Measurements from ENCODE around the gene MPHOSPH9.

The MPHOSPH9 gene

DNA sequence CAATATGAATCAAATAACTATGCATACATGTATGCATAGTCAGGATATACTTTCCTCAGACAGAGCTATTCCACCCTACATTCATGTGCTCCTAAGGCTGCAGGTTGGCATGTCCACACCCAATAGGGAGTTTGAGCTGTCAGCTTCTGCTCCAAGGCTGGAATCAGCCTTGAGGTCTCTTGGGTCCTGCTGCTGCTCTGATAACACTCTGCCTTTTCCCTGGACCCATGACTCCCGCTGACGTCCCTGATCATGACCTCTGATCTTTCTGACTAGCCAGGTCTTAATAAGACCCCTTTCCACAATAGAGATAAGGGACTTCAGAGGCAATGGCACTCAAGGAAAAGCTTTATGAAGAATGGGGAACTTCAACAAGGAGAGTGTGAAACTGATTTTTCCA is 87.7 kb downstream of the MPHOSPH9 start:
- DNase-seq: no peak

DNA sequence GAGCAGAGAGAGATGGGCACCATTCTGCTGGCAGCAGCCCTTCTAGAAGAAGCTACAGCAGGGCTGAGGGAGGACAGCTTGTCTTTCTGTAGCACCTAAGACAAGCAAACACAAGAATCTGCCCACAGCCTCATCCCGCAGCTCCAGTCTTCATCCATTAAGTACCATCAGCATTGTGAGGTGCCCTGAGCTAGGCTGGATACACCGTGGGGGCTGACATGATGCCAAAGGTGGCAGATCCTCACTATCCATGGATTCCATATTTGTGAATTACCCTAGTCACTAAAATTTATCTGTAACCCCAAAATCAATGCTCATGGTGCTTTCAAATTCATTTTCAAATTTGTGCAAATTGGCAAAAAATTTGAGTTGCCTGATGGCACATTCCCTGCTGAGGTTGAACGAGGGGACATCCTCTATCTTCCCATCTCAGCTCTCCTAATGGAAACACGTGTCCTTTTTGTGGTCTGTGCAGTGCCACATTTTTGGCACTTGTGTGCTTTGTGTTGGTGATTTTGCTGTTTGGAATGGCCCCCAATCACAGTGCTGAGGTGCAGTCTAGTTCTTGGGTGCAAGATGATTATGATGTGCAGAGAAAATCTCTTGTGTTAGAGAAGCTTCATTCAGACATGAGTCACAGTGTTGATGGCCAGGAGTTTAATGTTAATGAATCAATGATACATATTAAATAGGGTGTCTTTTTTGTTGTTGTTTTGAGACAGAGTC is 89.0 kb downstream of the MPHOSPH9 start:
- no peak for DNase-seq

DNA sequence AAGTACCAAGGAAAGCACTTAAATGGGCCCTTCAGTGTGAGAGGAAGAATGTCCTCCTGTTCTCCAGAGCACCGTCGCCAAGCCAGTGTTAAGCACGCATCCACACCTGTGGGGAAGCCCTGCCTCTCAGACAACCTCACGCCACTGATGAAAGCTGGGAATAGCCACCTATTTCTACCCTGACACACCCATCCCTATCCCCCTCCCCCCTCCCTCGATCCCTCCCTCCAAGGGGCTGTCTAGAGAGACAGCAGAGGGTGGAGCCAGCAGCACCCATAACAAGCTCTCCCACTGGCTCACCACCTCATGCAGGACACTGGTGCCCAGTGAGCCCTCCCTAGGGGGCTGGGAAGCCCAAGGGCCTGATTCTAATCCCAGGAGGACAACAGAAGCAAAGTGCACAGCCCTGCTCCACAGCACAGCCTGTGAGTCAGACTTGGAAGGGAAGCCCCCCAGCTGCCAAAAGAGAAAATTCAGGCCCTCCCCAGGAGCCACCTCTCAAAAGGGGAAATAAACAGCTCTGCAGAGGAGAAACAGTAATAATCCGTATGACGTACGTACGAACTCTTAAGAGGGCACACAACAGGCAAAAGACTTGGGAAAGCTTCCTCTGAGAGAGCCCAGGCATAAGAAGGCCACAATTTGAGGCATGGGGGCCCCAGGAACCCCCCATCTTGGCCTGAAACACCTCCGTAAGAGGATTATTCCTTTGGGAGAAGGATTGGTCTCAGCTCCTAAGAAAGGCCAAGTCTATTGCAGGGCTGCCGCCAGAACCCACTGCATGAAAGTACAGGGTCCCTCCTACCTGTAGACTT is 89.8 kb downstream of the MPHOSPH9 start:
- DNase-seq: peak; percentile 83

DNA sequence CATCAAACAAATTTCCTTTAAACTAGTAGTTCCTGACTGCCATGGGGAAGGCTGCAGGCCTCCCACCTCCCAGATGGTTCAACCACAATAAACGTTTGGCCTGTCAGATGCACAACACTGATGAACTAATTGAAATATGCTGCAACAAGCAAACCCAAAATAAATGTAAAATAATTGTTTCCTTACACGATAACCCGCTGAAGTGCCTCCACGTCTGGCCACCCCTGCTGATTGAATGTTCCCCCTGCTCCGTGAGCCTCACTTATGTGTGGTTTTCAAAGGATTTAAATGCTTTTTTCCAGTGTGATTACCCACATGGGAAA is 90.5 kb downstream of the MPHOSPH9 start:
- no peak for DNase-seq

DNA sequence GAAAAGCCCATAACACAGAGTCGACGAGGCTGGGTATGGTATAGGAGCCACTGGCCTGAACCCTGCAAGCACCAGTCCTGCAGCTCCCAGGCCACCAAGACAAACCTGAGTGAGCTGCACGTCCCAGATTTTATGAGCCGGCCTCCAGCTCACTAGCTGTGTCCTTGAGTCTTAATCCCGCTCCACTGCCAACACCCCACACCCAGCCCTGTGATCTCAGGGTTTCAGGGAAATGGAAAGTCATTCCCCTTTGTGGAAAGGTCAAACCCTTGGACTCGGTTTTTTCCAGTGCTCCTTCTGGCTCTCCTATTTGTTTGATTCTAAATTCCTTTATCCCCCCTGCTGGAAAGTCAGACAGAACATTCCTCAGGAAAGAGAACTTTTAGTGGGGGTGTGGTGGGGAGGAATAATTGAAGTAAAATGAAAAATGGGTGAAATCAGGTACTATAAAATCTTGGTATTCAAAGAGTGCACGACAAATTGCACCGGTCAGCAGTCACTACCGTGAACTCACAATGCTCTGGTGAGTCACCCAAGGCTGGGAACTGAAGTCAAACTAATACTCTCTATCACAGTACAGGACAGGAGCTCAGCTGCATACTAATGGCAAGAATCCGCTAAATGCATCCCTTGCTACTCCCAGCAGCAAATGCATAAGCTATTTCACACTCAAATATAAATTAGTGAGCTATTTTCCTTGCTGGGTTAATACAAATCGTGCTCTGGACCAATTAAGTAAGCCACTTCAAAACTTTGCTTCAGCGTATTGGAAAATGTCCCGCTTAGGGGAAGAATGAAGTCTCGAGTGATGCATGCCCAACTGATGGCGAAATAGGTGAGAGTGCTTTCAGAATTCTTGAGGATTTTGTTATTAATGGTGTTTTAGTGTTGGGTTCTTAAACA is 91.1 kb downstream of the MPHOSPH9 start:
- no peak for DNase-seq

DNA sequence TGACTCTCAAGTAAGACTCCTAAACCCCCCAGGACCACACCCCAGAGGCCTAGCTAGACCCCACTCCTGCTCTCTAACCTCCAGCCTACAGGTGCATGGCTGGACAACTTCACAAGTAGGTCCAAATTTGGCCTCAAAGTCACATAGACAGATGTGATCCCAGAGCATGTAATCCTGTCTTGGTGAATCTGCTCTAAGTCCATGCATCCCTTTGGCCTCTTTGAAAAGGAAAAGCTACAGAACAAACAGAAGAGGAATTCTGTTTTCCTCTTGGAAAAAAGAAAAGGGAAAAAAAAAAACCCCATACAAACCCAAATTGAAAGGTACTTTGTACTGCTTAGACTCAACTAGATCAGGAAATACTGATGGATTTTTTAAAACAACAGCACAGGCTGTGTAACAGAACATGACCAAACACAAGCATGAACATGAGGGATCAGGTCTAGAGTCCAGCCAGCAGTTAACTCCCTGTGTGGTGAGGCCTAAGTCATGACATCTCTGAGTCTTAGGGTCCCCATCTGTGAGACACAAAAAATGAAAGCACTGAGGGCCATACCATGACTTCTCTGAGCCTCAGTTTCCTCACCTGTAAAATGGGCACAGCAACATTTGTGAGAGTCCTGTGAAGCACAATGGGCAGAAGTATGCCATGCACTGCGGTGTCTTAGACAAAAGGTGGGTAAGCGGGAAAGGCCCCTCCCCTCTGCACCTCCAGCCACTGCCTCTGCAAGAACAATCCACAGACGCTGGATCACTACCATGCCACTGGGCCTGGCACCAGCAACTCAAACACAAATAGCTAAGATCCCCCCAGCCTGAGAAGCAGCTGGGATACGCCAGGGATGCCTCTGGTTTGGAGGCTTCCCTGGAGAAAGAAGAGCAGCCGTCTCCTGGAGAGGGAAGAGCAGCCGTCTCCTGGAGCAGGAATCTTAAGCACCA is 92.0 kb downstream of the MPHOSPH9 start:
- no peak for DNase-seq

DNA sequence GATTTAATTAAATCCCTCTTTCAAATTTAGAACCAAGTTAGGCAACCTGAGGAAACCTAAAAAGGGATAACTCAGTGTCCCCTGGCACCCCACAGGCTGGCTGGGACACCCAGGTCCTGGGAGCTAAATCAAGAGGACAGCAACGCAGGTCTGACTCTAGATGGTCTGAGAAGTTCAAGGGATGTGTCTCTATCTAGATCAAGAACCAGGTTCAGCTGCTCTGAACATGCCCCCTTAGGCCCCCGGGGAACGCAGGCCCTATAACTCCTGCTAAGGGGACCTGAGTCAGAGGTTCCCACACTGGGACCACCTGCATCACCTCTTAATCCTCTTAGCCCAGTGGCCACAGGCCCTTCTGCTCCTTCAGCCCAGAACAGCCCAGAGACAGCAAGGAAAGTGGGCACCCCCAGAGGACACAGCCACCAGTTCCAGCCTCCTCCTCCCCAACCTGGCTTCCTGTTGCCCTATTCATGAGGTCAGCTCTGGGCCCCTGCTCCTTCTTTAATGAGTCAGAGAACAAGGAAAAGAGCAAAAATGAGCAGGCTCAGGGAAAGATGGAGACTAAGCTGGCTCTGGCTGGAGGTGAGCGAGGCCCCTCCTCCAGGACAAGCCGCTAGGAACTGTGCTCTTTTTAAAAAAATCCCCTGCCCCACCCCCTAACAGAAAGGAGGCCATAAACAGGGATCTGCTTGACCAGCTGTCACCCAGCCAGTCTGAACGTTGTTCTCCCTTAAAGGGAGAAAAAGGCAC is 92.8 kb downstream of the MPHOSPH9 start:
- no peak for DNase-seq

DNA sequence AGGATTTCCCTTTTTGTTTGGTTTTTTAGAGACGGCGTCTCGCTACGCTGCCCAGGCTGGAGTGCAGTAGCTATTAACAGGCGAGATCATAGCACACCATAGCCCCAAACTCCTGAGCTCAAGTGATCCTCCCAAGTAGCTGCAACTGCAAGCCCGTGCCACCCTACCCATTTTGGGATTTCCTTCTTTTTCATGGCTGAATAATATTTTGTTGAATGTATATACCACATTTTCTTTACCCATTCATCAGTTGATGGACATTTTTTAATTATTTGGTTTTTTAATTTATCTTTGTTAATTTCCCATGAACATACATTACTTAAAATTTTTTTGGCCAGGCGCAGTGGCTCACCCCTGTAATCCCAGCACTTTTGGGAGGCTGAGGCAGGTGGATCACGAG is 97.3 kb downstream of the MPHOSPH9 start:
- no peak for DNase-seq

DNA sequence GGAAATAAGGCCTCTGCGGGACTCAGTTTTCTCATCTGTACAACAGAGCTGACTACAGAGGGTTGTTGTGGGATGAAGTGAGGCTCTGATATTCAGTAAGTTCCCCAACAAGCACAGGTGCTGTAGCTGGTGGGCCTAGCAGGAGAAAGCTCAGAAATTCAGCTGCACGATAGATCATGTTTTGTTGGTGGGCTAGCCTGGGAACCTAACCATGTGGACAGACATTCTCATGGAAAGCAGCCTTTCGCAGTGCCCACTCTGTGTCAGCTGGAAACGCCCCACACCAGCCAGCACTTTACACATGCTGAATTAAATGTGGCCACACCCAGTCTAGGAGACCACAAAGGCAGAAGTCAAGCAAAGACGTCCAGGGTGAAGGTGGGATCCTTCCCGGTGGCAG is 98.1 kb downstream of the MPHOSPH9 start:
- DNase-seq: no peak

DNA sequence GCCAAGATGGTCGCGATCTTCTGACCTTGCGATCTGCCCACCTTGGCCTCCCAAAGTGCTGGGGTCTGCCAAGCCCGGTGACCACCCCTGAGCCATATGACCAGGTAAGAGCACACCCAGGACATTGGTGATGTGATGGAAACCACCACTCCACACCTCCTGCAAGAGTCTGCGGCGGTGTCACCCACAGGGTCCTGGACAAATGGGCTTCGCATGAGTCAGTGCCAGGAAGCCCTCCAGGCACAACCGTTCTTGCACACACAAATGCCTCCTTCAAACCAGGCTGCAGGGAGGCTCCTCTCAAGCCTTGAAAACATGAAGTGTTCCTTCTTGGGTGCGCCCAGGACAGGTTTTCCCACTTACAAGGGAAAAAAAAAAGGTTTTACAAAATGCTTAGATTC is 98.7 kb downstream of the MPHOSPH9 start:
- no peak for DNase-seq

DNA sequence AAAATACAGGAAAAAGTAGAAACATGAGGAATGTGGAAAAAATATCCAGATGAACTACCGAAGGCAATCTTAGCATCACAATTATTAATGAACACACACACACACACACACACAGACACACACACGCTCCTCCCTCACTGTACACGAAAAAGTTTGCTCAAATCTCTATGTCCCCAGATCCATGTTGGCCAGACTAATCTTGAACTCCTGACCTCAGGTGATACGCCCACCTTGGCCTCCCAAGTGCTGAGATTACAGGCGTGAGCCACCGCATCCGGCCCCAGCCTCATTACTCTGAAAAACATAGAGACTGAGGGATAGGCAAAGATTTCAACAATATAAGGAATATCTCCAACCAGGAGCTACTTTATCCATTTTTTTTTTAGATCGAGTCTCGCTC is 99.2 kb downstream of the MPHOSPH9 start:
- DNase-seq: no peak

DNA sequence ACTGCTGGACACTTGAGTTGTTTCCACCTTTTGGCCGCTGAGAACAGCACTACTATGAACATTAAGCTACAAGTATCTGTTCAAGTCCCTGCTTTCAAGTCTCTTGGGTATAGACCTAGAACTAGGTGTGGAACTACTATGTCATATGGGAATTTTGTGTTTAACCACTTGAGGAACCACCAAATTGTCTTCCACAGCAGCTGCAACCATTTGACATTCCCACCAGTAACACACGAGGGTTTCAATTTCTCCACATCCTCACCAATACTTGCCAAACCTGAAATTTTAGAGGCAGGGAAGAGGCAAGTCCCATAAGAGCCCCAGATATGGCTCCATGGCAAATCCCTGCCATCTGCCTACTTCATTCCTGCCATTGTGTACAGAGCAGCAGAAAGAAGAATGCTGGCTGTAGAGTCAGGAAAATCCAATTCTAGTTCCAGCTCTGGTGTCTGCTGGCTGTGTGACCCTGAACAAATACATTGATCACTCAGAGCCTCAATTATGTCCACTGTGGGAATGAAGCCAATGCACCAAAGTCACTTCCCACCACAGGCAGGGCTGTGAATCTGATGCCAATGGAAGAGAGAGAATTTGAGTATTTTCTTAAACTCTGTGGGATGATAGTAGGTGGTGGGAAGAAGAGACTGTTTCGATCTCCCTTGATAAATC is 99.9 kb downstream of the MPHOSPH9 start:
- no peak for DNase-seq

DNA sequence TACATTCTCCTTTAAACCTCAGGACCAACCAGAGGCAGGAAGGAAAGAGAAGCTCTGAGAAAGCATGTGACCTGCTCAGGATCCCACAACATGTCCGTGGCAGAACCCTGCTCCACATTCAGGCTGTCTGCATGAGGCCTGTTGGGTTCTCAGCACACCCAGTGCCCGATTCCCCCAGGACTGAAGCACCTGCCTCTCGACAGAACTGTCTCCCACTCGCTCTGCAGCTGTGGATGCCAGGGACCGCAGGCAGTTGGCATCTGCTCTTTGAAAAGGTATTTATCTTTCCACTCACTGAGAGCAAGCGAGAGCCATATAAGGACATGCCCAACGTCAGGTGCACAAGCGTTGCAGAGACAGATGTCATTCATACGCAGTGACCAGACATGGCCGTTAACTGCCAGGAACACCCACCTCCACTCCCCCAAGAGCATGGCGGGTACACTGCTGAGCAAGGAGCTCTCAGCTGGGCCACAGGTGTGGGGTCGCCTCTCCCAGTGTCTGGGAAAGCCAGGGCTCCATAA is 101.0 kb downstream of the MPHOSPH9 start:
- peak; percentile 96 for DNase-seq

DNA sequence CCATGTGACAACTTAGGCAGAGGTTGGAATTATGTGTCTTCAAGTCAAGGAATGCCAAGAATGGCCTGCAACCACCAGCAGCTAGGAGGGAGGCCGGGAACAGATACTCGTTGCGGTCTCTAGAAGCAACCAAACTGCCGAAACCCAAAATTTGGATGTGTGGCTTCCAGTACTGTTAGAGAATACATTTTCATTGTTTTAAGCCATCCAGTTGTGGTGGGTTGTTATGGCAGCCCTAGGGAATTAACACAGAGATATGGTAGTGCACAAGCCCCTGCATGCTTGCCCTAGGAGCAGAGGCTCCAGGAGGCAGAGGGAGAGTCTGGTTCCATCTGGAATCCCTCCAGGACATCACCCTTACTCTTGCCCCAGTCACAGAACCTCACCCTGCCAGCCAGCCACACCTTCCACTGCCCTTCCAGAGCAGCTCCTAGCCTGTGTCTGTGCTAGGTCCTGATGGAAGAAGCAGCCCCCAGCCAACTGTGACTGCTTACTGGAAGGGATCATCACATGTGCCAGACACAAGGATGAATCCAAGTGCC is 101.6 kb downstream of the MPHOSPH9 start:
- no peak for DNase-seq

DNA sequence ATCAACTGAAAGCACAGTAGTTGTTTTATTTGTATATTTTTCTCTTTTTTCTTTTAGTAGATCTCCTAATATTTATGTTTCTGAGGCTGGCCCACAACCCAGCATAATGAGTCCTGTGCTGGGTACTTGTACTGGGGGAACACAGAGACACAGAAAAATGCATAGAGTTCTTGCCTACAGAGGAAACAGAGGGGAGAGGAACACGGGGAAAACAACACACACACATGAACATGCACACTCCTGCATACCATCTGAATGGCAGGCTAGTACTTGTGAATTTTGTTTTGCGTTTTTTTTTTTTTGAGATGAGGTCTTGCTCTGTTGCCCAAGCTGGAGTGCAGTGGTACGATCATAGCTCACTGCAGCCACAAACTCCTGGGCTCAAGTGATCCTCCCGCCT is 103.3 kb downstream of the MPHOSPH9 start:
- no peak for DNase-seq

DNA sequence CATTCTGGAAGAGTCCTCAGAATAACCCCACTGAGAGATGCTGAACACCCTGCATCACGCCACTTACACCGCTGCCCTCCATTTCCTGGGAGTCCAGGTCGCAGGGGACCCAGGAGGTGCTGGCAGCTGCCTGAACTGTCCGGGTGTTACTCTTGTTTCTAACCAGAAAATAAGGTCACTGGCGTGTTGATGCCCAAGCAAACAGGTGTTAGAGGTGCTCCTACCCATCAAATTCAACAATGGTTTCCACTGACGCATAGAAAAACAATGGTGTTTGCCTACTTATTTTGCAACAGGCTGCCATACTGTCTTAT is 105.8 kb downstream of the MPHOSPH9 start:
- no peak for DNase-seq

DNA sequence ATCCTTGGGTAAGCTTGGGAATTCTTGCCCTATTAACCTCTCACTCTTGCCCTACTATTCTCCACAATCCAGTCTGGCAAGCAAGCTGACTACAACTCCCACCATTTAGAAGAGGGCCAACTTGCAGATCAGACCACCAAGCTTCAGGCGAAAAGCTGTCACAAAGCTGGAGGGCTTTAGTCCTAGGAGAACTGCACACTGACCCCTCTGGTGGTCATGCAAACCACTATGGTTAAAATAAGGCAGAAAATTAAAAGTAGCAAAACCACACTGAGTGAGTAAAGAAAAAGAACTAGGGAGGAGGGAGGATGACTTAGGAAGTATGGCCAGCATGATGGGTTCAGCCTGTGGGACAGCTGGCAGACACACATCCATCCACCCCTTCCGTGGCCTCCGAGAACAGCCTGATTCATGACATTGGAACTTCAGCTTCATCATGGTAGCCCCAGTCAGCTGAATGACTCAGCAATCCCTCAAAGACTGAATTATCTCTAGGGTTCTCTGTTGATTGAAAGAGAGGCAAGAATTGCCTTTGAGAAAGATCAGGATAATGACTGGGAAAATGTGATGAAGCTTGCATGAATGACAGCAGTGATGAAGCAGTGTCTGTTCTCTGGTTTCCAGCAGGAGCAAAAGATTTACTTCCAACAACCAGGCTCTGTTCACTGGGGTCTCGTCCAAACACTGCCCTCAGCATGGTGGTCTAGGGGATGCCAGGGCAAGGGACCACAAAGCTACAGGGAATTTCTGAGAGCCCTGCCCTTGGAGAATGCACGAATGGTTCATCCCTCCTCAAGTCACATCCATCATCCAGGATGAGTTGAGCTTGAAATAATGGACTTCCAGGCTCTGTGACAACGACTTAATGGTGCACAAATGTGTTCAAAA is 106.4 kb downstream of the MPHOSPH9 start:
- no peak for DNase-seq

DNA sequence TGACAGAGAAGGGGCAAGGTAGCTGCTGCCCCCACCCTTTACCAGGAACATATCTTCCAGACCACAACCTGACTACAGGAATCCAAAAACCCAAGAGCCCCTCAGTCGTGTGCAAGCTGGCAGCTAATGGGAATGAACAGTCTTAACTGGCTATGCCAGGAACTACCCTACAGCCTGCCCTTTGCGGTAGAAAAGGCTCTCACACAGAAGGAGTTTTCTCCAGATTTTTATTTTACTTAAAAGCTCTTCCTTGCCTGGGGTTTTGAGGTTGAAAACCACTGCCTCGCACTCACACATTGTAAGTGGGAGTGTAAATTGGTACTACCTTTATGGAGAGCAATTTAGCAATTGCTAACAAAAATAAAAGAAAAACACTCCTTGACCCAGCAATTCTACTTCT is 110.3 kb downstream of the MPHOSPH9 start:
- no peak for DNase-seq

DNA sequence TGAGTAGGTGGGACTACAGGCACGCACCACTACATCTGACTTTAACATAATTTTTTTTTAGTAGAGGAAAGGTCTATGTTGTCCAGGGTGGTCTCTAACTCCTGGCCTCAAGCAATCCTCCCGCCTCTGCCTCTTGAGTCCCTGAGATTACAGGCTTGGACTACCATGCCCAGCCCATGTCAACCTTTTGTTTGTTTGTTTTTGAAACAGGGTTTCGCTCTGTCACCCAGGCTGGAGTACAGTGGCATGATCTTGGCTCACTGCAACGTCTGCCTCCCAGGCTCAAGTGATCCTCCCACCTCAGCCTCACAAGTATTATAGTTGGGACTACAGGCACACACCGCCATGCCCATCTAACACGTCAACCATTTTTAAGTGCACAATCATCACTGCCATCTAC is 111.3 kb downstream of the MPHOSPH9 start:
- no peak for DNase-seq

All from NCI-H1436 treated with DMSO at 0.1 percent for 48 hours (cell line).